Mucosa of descending colon (tissue), 3 donors: ENCODE measurements around the gene CSNK1A1. TPM values are rescaled to one million over a fixed set of nuclear protein-coding genes. Genes with fewer than 3 reads are reported as not detected.

ENCODE experiments used
- ATAC-seq: fragments of 200-7000 bp; cut with Tn5 transposase; one replicate; pipeline ENCODE4 v1.9.1; 2020; ENCODE audit warnings: mild to moderate bottlenecking, moderate library complexity
- DNase-seq, 3 donors: peaks; one replicate each; pipeline ENCODE4 v3.0.0-alpha.2; 2020
- H3K36me3 ChIP-seq: fragments of 200-600 bp; one replicate; pipeline ENCODE4 v1.8.0; 2021; ENCODE audit warnings: low read depth, mild to moderate bottlenecking
- H3K4me1 ChIP-seq: fragments of 200-600 bp; one replicate; pipeline ENCODE4 v1.8.0; 2021; ENCODE audit warnings: low read depth, mild to moderate bottlenecking
- H3K4me3 ChIP-seq: fragments of 200-600 bp; one replicate; pipeline ENCODE4 v1.8.0; 2021; ENCODE audit warnings: mild to moderate bottlenecking
- H3K9me3 ChIP-seq: fragments of 200-600 bp; one replicate; pipeline ENCODE4 v1.8.0; 2021; ENCODE audit warnings: mild to moderate bottlenecking
- CTCF ChIP-seq: fragments of 200-600 bp; IDR thresholded peaks from one replicate; pipeline ENCODE4 v1.8.0; 2022; ENCODE audit warnings: antibody characterized with exemption, mild to moderate bottlenecking
- intact Hi-C, 2 donors: fragments of 100-400 bp; cut with DNase I in 1 of 2; cut with micrococcal nuclease in 1 of 2; formaldehyde crosslinking; loops; one replicate each; pipeline versions ENCODE4 v1.11.0 to v1.11.1; 2022; cut with DNase I, micrococcal nuclease
- total RNA-seq, 3 donors: library from RNA; stranded (reverse); fragmentation: NEBNext Ultra II Directional in 2 of 3; extraction: Animal tissue kit (Norgen Biotek cat#: 25700) in 2 of 3; gene quantifications; one replicate each; pipeline versions ENCODE4 v1.2.1 to v1.2.4, GENCODE V29; 2021 to 2023
- donor health status: DM: no; HTN: no; CAD: no; lungs with moderate emphysema.
- donor health status: DM: no; HTN: no; CAD: no.
- donor health status: DM: no; HTN: yes; CAD: no.

Gene CSNK1A1
- total RNA-seq, 3 donors from 2014 or later = 200 to 233 (median 224) TPM

DNA sequence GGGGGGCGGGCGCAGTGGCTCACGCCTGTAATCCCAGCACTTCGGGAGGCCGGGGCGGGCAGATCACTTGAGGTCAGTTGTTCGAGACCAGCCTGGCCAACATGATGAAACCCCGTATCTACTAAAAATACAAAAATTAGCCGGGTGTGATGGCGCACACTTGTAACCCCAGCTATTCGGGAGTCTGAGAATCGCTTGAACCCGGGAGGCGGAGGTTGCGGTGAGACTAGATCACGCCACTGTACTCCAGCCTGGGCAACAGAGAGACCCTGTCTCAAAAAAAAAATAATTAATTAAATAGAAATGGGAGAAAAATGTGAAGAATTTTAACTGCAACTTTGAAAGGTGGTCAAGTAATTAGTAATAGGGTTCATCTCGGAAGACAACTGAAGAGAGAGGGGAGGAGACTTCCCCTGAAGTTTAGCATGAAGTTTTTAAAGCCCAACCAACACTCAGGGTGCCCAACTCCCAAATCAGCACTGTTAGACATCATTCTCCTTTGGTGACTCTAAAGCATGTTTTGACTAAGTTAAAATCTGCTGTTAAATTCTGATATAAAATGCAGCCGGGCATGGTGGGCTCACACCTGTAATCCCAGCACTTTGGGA lies 1.4 kb upstream of the CSNK1A1 start:
- no peaks in the 10 kb centered on the region for H3K36me3 ChIP-seq
- peaks cover 18% of the 10 kb centered on the region for H3K4me1 ChIP-seq
- no peak overlapping the region for H3K4me3 ChIP-seq
- DNase-seq = no peak
- no peak for ATAC-seq
- H3K9me3 ChIP-seq = no peaks in the 10 kb centered on the region
- no peak for TF ChIP-seq CTCF
- intact Hi-C loops = no loop called here

DNA sequence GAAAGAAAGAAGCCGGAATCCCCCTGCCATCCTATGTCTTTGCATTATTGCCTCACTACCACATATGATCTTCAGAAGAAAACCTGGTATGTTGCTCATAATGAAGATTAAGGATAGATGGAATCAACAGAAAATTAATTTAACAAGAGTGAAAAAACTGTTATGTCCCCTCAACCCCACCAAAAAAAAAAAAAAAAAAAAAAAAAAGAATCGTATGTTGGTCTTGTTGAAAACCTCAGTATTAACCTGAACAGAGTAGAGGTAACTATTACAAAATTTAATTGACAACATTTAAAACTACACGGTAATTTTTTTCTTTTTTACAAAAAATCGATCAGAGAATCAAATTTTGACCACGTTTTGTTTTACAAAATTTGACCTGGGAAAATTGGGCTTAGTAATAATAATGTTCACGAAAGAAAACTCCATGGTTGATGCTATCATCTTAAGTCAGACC lies 827 bp upstream of the CSNK1A1 start:
- Histone ChIP-seq H3K9me3 (no peaks in the 10 kb centered on the region), H3K4me3 (no peak overlapping the region), H3K36me3 (no peaks in the 10 kb centered on the region), H3K4me1 (peaks cover 24% of the 10 kb centered on the region)
- ATAC-seq (no peak), DNase-seq (no peak)
- intact Hi-C loops = no loop called here
- no peak for TF ChIP-seq CTCF

- DNase-seq = peak in 2 of 3 donors; percentile 46 to 72
- intact Hi-C loops = no loop called here
These were observed 529 bp downstream of the CSNK1A1 start for GRCh38 chr5:149550594-149551226.

DNA sequence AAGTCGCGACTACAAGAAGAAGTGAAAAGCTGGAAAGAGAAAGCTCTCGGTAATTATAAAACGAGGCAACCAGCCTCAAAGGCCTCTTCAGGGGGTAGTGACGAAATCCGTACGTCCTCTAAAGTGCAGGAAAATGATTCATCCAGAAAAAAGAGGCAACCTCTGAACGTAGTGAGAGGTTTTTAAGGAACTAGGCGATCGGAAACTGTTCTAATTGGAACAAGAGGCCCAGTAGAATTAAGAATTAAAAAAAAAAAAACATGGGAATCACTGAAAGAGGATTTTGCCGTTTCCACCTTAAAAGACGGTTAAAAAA lies 1.0 kb downstream of the CSNK1A1 start:
- H3K36me3 ChIP-seq = no peaks in the 10 kb centered on the region
- ATAC-seq = no peak
- peaks cover 41% of the 10 kb centered on the region for H3K4me1 ChIP-seq
- no peaks in the 10 kb centered on the region for H3K9me3 ChIP-seq
- no peak for TF ChIP-seq CTCF
- intact Hi-C loops = no loop called here
- DNase-seq = no peak
- H3K4me3 ChIP-seq = peak overlapping the region; percentile 90

More at GRCh38 chr5:149550594-149551226, 529 bp downstream of the CSNK1A1 start:
- no peaks in the 10 kb centered on the region for H3K9me3 ChIP-seq
- no peak for TF ChIP-seq CTCF
- H3K36me3 ChIP-seq = no peaks in the 10 kb centered on the region
- ATAC-seq = peak; percentile 17
- H3K4me3 ChIP-seq = peak overlapping the region; percentile 90
- peaks cover 37% of the 10 kb centered on the region for H3K4me1 ChIP-seq

GRCh38 chr5:149549461-149550267 lies 1.6 kb downstream of the CSNK1A1 start:
- H3K9me3 ChIP-seq = no peaks in the 10 kb centered on the region
- DNase-seq = peak in 2 of 3 donors; percentile 57 to 68
- H3K4me1 ChIP-seq = peaks cover 47% of the 10 kb centered on the region
- no peaks in the 10 kb centered on the region for H3K36me3 ChIP-seq
- peak; percentile 4 for ATAC-seq
- peak overlapping the region; percentile 90 for H3K4me3 ChIP-seq
- intact Hi-C loops = no loop called here
- no peak for TF ChIP-seq CTCF
